Measurements from ENCODE around the gene MSANTD1. TPM values are rescaled to one million over a fixed set of nuclear protein-coding genes. Genes with fewer than 3 reads are reported as not detected.

The MSANTD1 gene
- polyA plus RNA-seq, 1 donor from 2014 or later: 12.7 TPM

- no peaks in the 10 kb centered on the region for H3K9me3 ChIP-seq (ENCODE audit: low read length)
- no peak overlapping the region for H2AFZ ChIP-seq (ENCODE audit: low read depth, low read length)
- TF ChIP-seq SMC3 (conservative IDR thresholded peaks at IDR 0.05; ENCODE audit: poor library complexity): no peak
- no peaks in the 10 kb centered on the region for H3K27me3 ChIP-seq (ENCODE audit: insufficient read depth, low read depth, low read length)
- no peak overlapping the region for H3K4me3 ChIP-seq (ENCODE audit: low read length)
- no peaks in the 10 kb centered on the region for H4K20me1 ChIP-seq (ENCODE audit: insufficient read depth)
- no peak overlapping the region for H3K9ac ChIP-seq (ENCODE audit: low read length)
- no peak overlapping the region for H3K27ac ChIP-seq (ENCODE audit: low read length)
- no peaks in the 10 kb centered on the region for H3K79me2 ChIP-seq (replicated peaks; ENCODE audit: insufficient read depth, low read length)
- H3K4me2 ChIP-seq (ENCODE audit: low read length): no peak overlapping the region
- no peaks in the 10 kb centered on the region for H3K9me2 ChIP-seq (ENCODE audit: insufficient read depth, low read length)
- H3K36me3 ChIP-seq (ENCODE audit: insufficient read depth, low read length): no peaks in the 10 kb centered on the region
- peaks cover 3% of the 10 kb centered on the region for H3F3A ChIP-seq (ENCODE audit: insufficient read depth, low read length, poor library complexity, severe bottlenecking)
These were observed 5.6 kb downstream of the MSANTD1 start for GRCh38 chr4:3254302-3255131.

GRCh38 chr4:3255611-3256186 lies 6.7 kb downstream of the MSANTD1 start:
- Histone ChIP-seq H3K27me3 (ENCODE audit: insufficient read depth, low read depth, low read length) (no peaks in the 10 kb centered on the region), H3K27ac (ENCODE audit: low read length) (no peak overlapping the region), H3K4me3 (ENCODE audit: low read length) (no peak overlapping the region), H3K9me3 (ENCODE audit: low read length) (no peaks in the 10 kb centered on the region), H3F3A (ENCODE audit: insufficient read depth, low read length, poor library complexity, severe bottlenecking) (no peaks in the 10 kb centered on the region), H3K9ac (ENCODE audit: low read length) (no peak overlapping the region), H3K4me2 (ENCODE audit: low read length) (no peak overlapping the region), H3K36me3 (ENCODE audit: insufficient read depth, low read length) (no peaks in the 10 kb centered on the region), H3K79me2 (replicated peaks; ENCODE audit: insufficient read depth, low read length) (no peaks in the 10 kb centered on the region), H2AFZ (ENCODE audit: low read depth, low read length) (no peak overlapping the region), H3K9me2 (ENCODE audit: insufficient read depth, low read length) (no peaks in the 10 kb centered on the region), H4K20me1 (ENCODE audit: insufficient read depth) (no peaks in the 10 kb centered on the region)
- TF ChIP-seq POLR2AphosphoS5 (IDR thresholded peaks at IDR 0.05): no peak
- no peak for TF ChIP-seq RAD21 (conservative IDR thresholded peaks at IDR 0.05)
- no peak for TF ChIP-seq EP300 (conservative IDR thresholded peaks at IDR 0.05; ENCODE audit: poor library complexity, severe bottlenecking)
- no peak for TF ChIP-seq REST (IDR thresholded peaks at IDR 0.05; ENCODE audit: borderline replicate concordance)
- no peak for TF ChIP-seq MXI1 (conservative IDR thresholded peaks at IDR 0.05; ENCODE audit: poor library complexity, severe bottlenecking)
- no peak for TF ChIP-seq CTCF (IDR thresholded peaks at IDR 0.05; ENCODE audit: poor library complexity, severe bottlenecking)

Measured in neural cell (in vitro differentiated cells).